GM10248 (cell line): Measurements from ENCODE around the gene CPLANE1.

Source experiments
- CTCF ChIA-PET: fragments of 300-600 bp; sonication (Branson Sonifier 250); formaldehyde crosslinking; extraction: SDS; loops from one replicate; lab custom pipeline; 2021; ENCODE audit warnings: antibody characterized with exemption; lab: Yijun Ruan, JAX
- POLR2A ChIA-PET: fragments of 350-650 bp; sonication (Branson Sonifier 250); formaldehyde crosslinking; extraction: SDS; loops from one replicate; lab custom pipeline; 2020; ENCODE audit warnings: antibody characterized with exemption; lab: Yijun Ruan, JAX
- DNase-seq: peaks from one replicate; pipeline ENCODE4 v3.0.0; 2012; ENCODE audit errors: extremely low spot score
- CTCF ChIP-seq: IDR thresholded peaks from 2 replicates; pipeline ENCODE4 v1.5.1; 2012; ENCODE audit warnings: mild to moderate bottlenecking, low read depth; ENCODE audit errors: extremely low read depth, missing control alignments, control extremely low read depth

Gene CPLANE1

GRCh38 chr5:37197340-37198050, 51.7 kb downstream of the CPLANE1 start:
- ChIA-PET CTCF (interaction anchor here (1.6 to 1.8 kb wide), 2 partner anchors 15 to 22 kb away, joined by 4 to 5 read pairs; no protein-coding TSS in a partner anchor), POLR2A (interaction anchor here (0.7 kb wide), 1 partner anchor 13 kb away, joined by 4 read pairs; no protein-coding TSS in a partner anchor)
- TF ChIP-seq CTCF, result no peak
- peak; percentile 50 for DNase-seq

- ChIA-PET CTCF (interaction anchor here (2.4 kb wide), 1 partner anchor 11 kb away, joined by 6 read pairs; no protein-coding TSS in a partner anchor), POLR2A (no interaction called here)
- no peak for TF ChIP-seq CTCF
- no peak for DNase-seq
Observed at GRCh38 chr5:37190592-37190991, 58.6 kb downstream of the CPLANE1 start.

- TF ChIP-seq CTCF, result no peak
Observed at GRCh38 chr5:37189355-37189754, 59.8 kb downstream of the CPLANE1 start.

GRCh38 chr5:37187465-37187977, 61.7 kb downstream of the CPLANE1 start:
- no peak for DNase-seq
- ChIA-PET CTCF (no interaction called here), POLR2A (no interaction called here)
- TF ChIP-seq CTCF, result no peak

More at GRCh38 chr5:37189355-37189754, 59.8 kb downstream of the CPLANE1 start:
- POLR2A ChIA-PET, result no interaction called here
- CTCF ChIA-PET, result interaction anchor here (0.9 to 2.4 kb wide), 4 partner anchors 10 to 130 kb away, joined by 3 to 6 read pairs (median 4); no protein-coding TSS in a partner anchor
- DNase-seq, result no peak

GRCh38 chr5:37184748-37185364, 64.3 kb downstream of the CPLANE1 start:
- ChIA-PET CTCF (no interaction called here), POLR2A (no interaction called here)
- TF ChIP-seq CTCF, result no peak
- DNase-seq, result peak; percentile 56

- POLR2A ChIA-PET, result no interaction called here
- DNase-seq, result no peak
- CTCF ChIA-PET, result no interaction called here
- no peak for TF ChIP-seq CTCF
Observed at GRCh38 chr5:37182667-37183066, 66.5 kb downstream of the CPLANE1 start.
